ENCODE measurements around the gene ZSCAN5A.
"Not testable (repeated sequence)": the region's sequence is repeated elsewhere in the genome, so short reads cannot be mapped to it uniquely, and the experiment has no call there.

ZSCAN5A gene

GRCh38 chr19:56315077-56315828, 614 bp upstream of the ZSCAN5A start:
- in situ Hi-C loops (cut with HindIII; ENCODE audit: low sequenced_read_pairs) = no loop called here

- in situ Hi-C loops (cut with HindIII; ENCODE audit: low sequenced_read_pairs) = no loop called here
These were observed 640 bp downstream of the ZSCAN5A start for GRCh38 chr19:56314018-56314380.

- in situ Hi-C loops (cut with HindIII; ENCODE audit: low sequenced_read_pairs) = no loop called here
These were observed 1.6 kb downstream of the ZSCAN5A start for GRCh38 chr19:56312787-56313657.

- in situ Hi-C loops (cut with HindIII; ENCODE audit: low sequenced_read_pairs) = no loop called here
These were observed 2.3 kb downstream of the ZSCAN5A start for GRCh38 chr19:56312342-56312741.

- in situ Hi-C loops (cut with HindIII; ENCODE audit: low sequenced_read_pairs) = no loop called here
These were observed 4.2 kb downstream of the ZSCAN5A start for GRCh38 chr19:56310462-56310861.

DNA sequence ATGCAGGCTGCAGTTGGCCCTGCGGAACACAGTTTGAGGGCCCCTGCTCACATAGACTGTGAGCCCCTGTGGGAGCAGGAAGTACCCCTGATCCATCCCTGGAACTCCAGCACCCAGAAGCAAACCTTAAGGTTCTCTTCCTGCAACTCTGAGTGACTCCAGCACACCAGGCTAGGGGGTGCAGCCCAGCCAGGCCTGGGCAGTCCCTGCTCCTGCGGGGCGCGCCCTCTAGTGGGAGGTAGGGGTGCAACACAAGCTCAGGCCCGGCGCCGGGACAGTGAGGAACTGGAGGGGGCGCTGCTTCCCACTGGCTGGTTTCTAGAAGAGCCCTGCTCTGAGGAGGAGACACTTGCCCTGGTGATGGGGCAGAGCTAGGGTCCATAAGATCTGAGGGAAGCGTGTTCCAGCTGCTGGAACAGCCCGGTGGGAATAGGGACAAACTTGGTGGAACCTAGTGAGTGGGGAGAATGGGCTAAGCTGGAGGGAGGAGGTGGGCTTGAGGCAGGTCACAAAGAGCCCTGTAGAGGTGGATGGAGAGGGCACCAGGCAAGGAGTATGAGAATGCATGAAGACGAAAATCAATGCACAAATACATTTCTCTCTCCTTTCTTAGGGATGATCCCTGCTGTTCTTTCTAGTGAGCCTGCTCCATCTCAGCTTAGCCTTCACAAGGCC, 5.0 kb downstream of the ZSCAN5A start:
- in situ Hi-C loops (cut with HindIII; ENCODE audit: low sequenced_read_pairs) = no loop called here

GRCh38 chr19:56308792-56309191, 5.8 kb downstream of the ZSCAN5A start:
- in situ Hi-C loops (cut with HindIII; ENCODE audit: low sequenced_read_pairs) = no loop called here

DNA sequence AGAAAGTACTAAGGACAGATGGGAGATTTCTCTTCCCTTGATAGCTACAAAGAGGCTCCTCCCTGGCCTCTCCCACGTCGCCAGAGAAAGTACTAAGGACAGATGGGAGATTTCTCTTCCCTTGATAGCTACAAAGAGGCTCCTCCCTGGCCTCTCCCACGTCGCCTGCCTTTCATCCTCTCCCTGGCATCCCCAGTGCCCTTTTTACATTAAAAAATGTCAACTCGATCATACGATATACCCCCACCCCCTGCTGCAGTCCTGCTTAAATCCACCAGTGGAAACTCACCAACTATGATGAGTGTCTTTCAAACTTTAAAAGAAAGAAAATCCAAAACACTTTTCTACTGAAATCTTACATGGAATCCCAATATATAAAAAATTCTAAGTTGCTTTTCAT, 7.6 kb downstream of the ZSCAN5A start:
- in situ Hi-C loops (cut with HindIII; ENCODE audit: low sequenced_read_pairs) = not testable (repeated sequence)

- in situ Hi-C loops (cut with HindIII; ENCODE audit: low sequenced_read_pairs) = no loop called here
These were observed 8.6 kb downstream of the ZSCAN5A start for GRCh38 chr19:56306016-56306415.

GRCh38 chr19:56304243-56304642, 10.4 kb downstream of the ZSCAN5A start:
- in situ Hi-C loops (cut with HindIII; ENCODE audit: low sequenced_read_pairs) = no loop called here

- in situ Hi-C loops (cut with HindIII; ENCODE audit: low sequenced_read_pairs) = no loop called here
These were observed 12.6 kb downstream of the ZSCAN5A start for GRCh38 chr19:56301886-56302620.

DNA sequence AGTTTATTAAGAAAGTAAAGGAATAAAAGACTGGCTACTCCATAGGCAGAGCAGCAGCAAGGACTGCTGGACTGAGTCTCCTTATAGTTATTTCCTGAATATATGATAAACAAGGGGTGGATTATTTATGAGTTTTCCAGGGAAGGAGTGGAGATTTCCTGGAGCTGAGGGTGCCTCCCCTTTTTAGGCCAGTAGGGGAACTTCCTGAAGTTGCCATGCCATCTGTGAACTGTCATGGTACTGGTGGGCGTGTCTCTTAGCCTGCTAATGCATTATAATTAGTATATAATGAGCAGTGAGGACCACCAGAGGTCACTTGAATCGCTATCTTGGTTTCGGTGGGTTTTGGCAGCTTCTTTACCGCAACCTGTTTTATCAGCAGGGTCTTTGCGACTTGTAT, 13.5 kb downstream of the ZSCAN5A start:
- in situ Hi-C loops (cut with HindIII; ENCODE audit: low sequenced_read_pairs) = no loop called here

DNA sequence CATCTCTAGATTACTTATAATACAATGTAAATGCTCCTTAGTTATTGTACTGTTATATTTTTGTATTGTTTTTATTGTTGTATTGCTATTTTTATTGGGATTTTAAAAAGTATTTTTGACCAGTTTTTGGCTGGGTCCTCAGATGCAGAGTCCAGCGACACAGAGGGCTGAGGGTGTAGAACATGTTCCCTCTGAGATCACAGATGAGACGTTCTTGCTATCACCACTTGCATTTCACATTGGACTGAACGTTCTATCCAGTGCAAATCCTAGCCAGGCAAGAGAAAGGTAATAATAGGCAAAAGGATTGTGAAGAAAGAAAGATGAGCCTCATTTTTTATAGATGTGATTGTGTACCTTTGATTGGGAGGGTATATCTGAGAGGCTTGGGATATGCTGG, 15.0 kb downstream of the ZSCAN5A start:
- in situ Hi-C loops (cut with HindIII; ENCODE audit: low sequenced_read_pairs) = no loop called here

DNA sequence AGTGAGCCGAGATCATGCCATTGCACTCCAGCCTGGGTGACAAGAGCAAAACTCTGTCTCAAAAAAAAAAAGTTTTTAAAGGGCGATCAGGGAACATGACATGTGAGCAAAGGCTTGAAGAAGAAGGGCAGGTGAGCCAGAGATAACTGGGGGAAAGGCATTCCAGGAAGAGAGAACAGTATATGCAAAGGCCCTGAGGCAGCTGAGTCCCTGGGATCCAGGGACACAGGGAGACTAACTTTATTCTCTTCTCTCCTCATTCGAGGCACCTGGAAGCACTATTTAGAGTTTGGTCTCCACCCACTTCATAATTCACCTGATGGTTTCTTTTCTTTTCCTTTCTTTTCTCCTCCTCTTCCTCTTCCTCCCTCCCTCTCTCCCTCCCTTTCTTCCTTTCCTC, 17.6 kb downstream of the ZSCAN5A start:
- in situ Hi-C loops (cut with HindIII; ENCODE audit: low sequenced_read_pairs) = no loop called here

- in situ Hi-C loops (cut with HindIII; ENCODE audit: low sequenced_read_pairs) = no loop called here
These were observed 18.8 kb downstream of the ZSCAN5A start for GRCh38 chr19:56295531-56296455.

DNA sequence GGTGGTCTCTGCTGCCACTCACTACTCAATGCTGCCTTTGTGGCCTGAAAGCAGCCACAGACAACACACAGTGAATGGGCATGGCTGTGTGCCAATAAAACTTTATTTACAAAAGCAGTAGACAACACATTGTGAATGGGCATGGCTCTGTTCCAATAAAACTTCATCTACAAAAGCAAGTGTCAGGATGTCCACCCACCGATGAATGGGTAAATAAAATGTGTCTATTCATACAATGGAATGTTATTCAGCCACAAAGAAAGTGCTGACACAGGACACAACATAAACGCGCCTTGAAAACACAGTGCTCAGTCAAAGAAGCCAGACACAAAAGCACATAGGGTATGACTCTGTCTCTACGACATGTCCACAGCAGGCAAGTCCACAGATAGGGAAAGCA, 20.1 kb downstream of the ZSCAN5A start:
- in situ Hi-C loops (cut with HindIII; ENCODE audit: low sequenced_read_pairs) = no loop called here

GRCh38 chr19:56291867-56292266, 22.8 kb downstream of the ZSCAN5A start:
- in situ Hi-C loops (cut with HindIII; ENCODE audit: low sequenced_read_pairs) = no loop called here

DNA sequence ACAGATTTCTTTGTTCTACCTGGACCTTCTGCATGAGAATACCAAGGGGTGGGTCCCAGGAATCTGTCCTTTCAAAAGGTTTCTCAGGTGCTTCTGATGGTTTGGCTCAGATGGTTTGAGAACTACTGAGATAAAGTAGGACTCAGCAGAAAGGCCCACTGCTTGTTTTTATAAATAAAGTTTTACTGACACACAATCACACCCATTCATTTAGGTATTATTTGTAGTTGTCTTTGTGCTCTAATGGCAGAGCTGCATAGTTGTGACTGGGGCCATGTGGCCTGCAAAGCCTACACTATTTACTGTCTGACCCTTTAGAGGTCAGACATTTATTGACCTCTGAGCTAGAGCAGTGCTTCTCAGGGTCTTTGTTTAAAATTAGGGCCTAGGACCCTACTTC, 24.5 kb downstream of the ZSCAN5A start:
- in situ Hi-C loops (cut with HindIII; ENCODE audit: low sequenced_read_pairs) = no loop called here

DNA sequence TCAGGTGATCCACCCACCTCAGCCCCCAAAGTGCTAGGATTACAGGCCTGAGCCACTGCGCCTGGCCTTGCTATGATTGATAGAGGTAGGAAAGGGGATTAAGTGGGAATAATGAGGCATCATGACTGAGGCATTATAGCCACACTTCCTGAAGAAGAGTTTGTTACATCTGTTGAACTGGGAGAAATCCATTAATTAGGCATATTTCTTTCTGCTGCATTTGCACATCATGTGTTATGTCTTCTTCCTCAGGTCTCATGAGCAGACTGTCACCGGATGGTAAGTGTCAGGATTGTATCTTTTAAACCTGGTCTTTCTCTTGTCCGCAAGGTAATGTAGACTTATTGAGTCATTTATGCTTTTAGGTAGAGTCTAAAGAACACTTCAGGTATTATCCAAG, 29.9 kb downstream of the ZSCAN5A start:
- in situ Hi-C loops (cut with HindIII; ENCODE audit: low sequenced_read_pairs) = no loop called here

- in situ Hi-C loops (cut with HindIII; ENCODE audit: low sequenced_read_pairs) = no loop called here
These were observed 31.8 kb downstream of the ZSCAN5A start for GRCh38 chr19:56282809-56283208.

Measured in DLD1 (cell line).